Ishikawa (cell line): Measurements from ENCODE around the gene S100G.

Experiments used
- CREB1 ChIP-seq: IDR thresholded peaks from 2 replicates; pipeline ENCODE4 v1.6.1; 2012; ENCODE audit warnings: low read depth
- EGR1 ChIP-seq: IDR thresholded peaks from 2 replicates; pipeline ENCODE4 v1.6.1; 2012
- FOXM1 ChIP-seq: IDR thresholded peaks from 2 replicates; pipeline ENCODE4 v1.6.1; 2012; ENCODE audit warnings: low read depth, borderline replicate concordance
- NFIC ChIP-seq: IDR thresholded peaks from 2 replicates; pipeline ENCODE4 v1.6.1; 2012
- RAD21 ChIP-seq: IDR thresholded peaks from 2 replicates; pipeline ENCODE4 v1.6.1; 2012; ENCODE audit warnings: low read depth
- TAF1 ChIP-seq: IDR thresholded peaks from 2 replicates; pipeline ENCODE4 v1.6.1; 2012; ENCODE audit warnings: low read depth, mild to moderate bottlenecking
- TCF12 ChIP-seq: IDR thresholded peaks from 2 replicates; pipeline ENCODE4 v1.6.1; 2012; ENCODE audit warnings: low read depth
- YY1 ChIP-seq: IDR thresholded peaks from 2 replicates; pipeline ENCODE4 v1.6.1; 2012; ENCODE audit warnings: low read depth

DNA sequence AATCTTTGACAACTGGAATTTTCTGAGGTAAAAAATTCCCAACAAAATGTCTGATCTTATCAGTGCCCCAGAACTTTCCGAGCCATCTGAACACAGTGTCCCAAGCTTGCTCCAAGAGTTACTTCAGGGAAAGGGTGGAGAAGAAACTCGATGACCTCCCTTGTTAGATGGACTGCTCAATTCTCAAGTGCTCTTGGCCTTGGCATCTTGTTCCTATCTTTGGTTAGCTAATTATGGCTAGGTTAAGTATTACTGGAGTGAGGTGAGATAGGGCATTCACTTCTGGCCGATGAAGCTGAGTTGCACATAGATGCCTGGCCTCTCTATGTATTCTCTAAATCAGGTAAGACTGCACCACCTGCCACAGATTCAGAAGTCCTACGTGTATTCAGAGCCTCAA lies 9.1 kb upstream of the S100G start:
- no peak for TF ChIP-seq TAF1
- TF ChIP-seq RAD21, result no peak
- TF ChIP-seq YY1, result no peak
- no peak for TF ChIP-seq TCF12
- TF ChIP-seq NFIC, result no peak
- no peak for TF ChIP-seq FOXM1
- TF ChIP-seq CREB1, result no peak
- TF ChIP-seq EGR1, result no peak
